H9 (cell line): ENCODE results near the gene BHLHE23. TPM values are rescaled to one million over a fixed set of nuclear protein-coding genes. Genes with fewer than 3 reads are reported as not detected.

Experiments
- DNase-seq: peaks from one replicate; pipeline ENCODE4 v3.0.0-alpha.2; 2017
- H2AFZ ChIP-seq: one replicate; pipeline ENCODE4 v1.6.1; 2013; ENCODE audit warnings: mild to moderate bottlenecking, low read length, control low read depth, moderate library complexity
- H2AK5ac ChIP-seq: 2 replicates; pipeline ENCODE4 v1.6.1; 2013; ENCODE audit warnings: low read length, control low read depth, mixed read lengths; ENCODE audit not compliant: insufficient read length
- H2BK120ac ChIP-seq: one replicate; pipeline ENCODE4 v1.6.1; 2013; ENCODE audit warnings: low read depth, mild to moderate bottlenecking, low read length, control low read depth, inconsistent platforms; ENCODE audit not compliant: poor library complexity, severe bottlenecking
- H2BK12ac ChIP-seq: 2 replicates; pipeline ENCODE4 v1.6.1; 2013; ENCODE audit warnings: low read length, control low read depth, mixed read lengths, low read depth; ENCODE audit not compliant: insufficient read length
- H2BK15ac ChIP-seq: 2 replicates; pipeline ENCODE4 v1.6.1; 2013; ENCODE audit warnings: low read depth, low read length, control low read depth
- H2BK20ac ChIP-seq: one replicate; pipeline ENCODE4 v1.6.1; 2013; ENCODE audit warnings: low read depth, mild to moderate bottlenecking, low read length, control low read depth, inconsistent platforms; ENCODE audit not compliant: poor library complexity, severe bottlenecking
- H2BK5ac ChIP-seq: 2 replicates; pipeline ENCODE4 v1.6.1; 2013; ENCODE audit warnings: low read length, control low read depth, mixed read lengths; ENCODE audit not compliant: insufficient read length
- H3K14ac ChIP-seq: 2 replicates; pipeline ENCODE4 v1.6.1; 2013; ENCODE audit warnings: low read length, control low read depth; ENCODE audit not compliant: insufficient read depth
- H3K18ac ChIP-seq: 2 replicates; pipeline ENCODE4 v1.6.1; 2013; ENCODE audit warnings: low read depth, mild to moderate bottlenecking, mixed read lengths, low read length, control low read depth; ENCODE audit not compliant: insufficient read length
- H3K23ac ChIP-seq: 2 replicates; pipeline ENCODE4 v1.6.1; 2013; ENCODE audit warnings: low read length, control low read depth, mixed read lengths, low read depth; ENCODE audit not compliant: insufficient read length
- H3K23me2 ChIP-seq: 2 replicates; pipeline ENCODE4 v1.6.1; 2013; ENCODE audit warnings: low read depth, mild to moderate bottlenecking, mixed read lengths, low read length, control low read depth; ENCODE audit not compliant: insufficient read length, poor library complexity, severe bottlenecking
- H3K27ac ChIP-seq: 2 replicates; pipeline ENCODE4 v1.5.1; 2013; ENCODE audit warnings: low read length, control low read depth, mixed read lengths, low read depth; ENCODE audit not compliant: insufficient read length
- H3K27me3 ChIP-seq: 2 replicates; pipeline ENCODE4 v1.6.1; 2013; ENCODE audit warnings: low read length, control low read depth, inconsistent platforms; ENCODE audit not compliant: insufficient read depth
- H3K4ac ChIP-seq: 2 replicates; pipeline ENCODE4 v1.6.1; 2013; ENCODE audit warnings: low read depth, mild to moderate bottlenecking, control low read depth, inconsistent platforms, low read length, moderate library complexity
- H3K4me1 ChIP-seq: 2 replicates; pipeline ENCODE4 v1.6.1; 2013; ENCODE audit warnings: low read length, control low read depth, inconsistent platforms; ENCODE audit not compliant: insufficient read depth
- H3K4me2 ChIP-seq: 2 replicates; pipeline ENCODE4 v1.6.1; 2013; ENCODE audit warnings: low read length, control low read depth, mixed read lengths; ENCODE audit not compliant: insufficient read length, insufficient read depth
- H3K56ac ChIP-seq: 2 replicates; pipeline ENCODE4 v1.6.1; 2013; ENCODE audit warnings: low read depth, mild to moderate bottlenecking, mixed read lengths, low read length, control low read depth; ENCODE audit not compliant: insufficient read length
- H3K79me1 ChIP-seq: 2 replicates; pipeline ENCODE4 v1.6.1; 2013; ENCODE audit warnings: low read depth, mild to moderate bottlenecking, moderate library complexity, low read length, control low read depth, inconsistent platforms; ENCODE audit not compliant: insufficient read depth, poor library complexity, severe bottlenecking
- H3K79me2 ChIP-seq: 2 replicates; pipeline ENCODE4 v1.6.1; 2013; ENCODE audit warnings: low read length, control low read depth, inconsistent platforms; ENCODE audit not compliant: insufficient read depth
- H3K9ac ChIP-seq: 2 replicates; pipeline ENCODE4 v1.6.1; 2013; ENCODE audit warnings: low read length, control low read depth, mixed read lengths; ENCODE audit not compliant: insufficient read length; ENCODE audit errors: extremely low read depth
- H3K9me3 ChIP-seq: one replicate; pipeline ENCODE4 v1.6.1; 2013; ENCODE audit warnings: low read depth, low read length, inconsistent platforms; ENCODE audit not compliant: control insufficient read depth
- H3T11ph ChIP-seq: one replicate; pipeline ENCODE4 v1.6.1; 2013; ENCODE audit warnings: mild to moderate bottlenecking, low read length, control low read depth, inconsistent platforms
- H4K20me1 ChIP-seq: one replicate; pipeline ENCODE4 v1.6.1; 2013; ENCODE audit not compliant: control insufficient read depth, insufficient read length, insufficient read depth
- H4K5ac ChIP-seq: 2 replicates; pipeline ENCODE4 v1.6.1; 2013; ENCODE audit warnings: low read depth, mild to moderate bottlenecking, mixed read lengths, low read length, control low read depth; ENCODE audit not compliant: insufficient read length
- H4K8ac ChIP-seq: replicated peaks from 2 replicates; pipeline ENCODE4 v1.6.1; 2013; ENCODE audit warnings: low read length, control low read depth, mixed read lengths, low read depth; ENCODE audit not compliant: insufficient read length
- H4K91ac ChIP-seq: 2 replicates; pipeline ENCODE4 v1.6.1; 2013; ENCODE audit warnings: low read depth, mild to moderate bottlenecking, moderate library complexity, mixed read lengths, low read length, control low read depth; ENCODE audit not compliant: insufficient read length
- H3K27ac Mint-ChIP-seq, 3 experiments: 2 replicates in 2 of 3; 3 replicates in 1 of 3; pipeline ENCODE4 v1.8.0; 2020 to 2021; ENCODE audit warnings: mixed read lengths in 3 of 3, mild to moderate bottlenecking in 1 of 3, moderate library complexity in 1 of 3
- H3K27me3 Mint-ChIP-seq: 2 replicates; pipeline ENCODE4 v1.8.0; 2021; ENCODE audit warnings: low read depth, mild to moderate bottlenecking, moderate library complexity, mixed read lengths
- H3K36me3 Mint-ChIP-seq, 3 experiments: 2 replicates in 2 of 3; 3 replicates in 1 of 3; pipeline ENCODE4 v1.8.0; 2020 to 2021; ENCODE audit warnings: low read depth in 3 of 3, mixed read lengths in 3 of 3; ENCODE audit not compliant: insufficient read depth in 1 of 3
- H3K4me1 Mint-ChIP-seq, 2 experiments: 2 replicates each; pipeline ENCODE4 v1.8.0; 2020; ENCODE audit warnings: mixed read lengths in 2 of 2
- H3K4me3 Mint-ChIP-seq, 2 experiments: 2 replicates in 1 of 2; 3 replicates in 1 of 2; pipeline ENCODE4 v1.8.0; 2020 to 2021; ENCODE audit warnings: mild to moderate bottlenecking in 2 of 2, mixed read lengths in 2 of 2, moderate library complexity in 1 of 2
- H3K9me3 Mint-ChIP-seq, 2 experiments: 2 replicates in 1 of 2; 3 replicates in 1 of 2; pipeline ENCODE4 v1.8.0; 2020; ENCODE audit warnings: mild to moderate bottlenecking in 2 of 2, mixed read lengths in 2 of 2, moderate library complexity in 1 of 2
- WGBS: extraction: QIAGEN DNeasy Blood & Tissue Kit; methylation state at CpG from one replicate; pipeline ENCODE4 v1.1.7; 2013; ENCODE audit warnings: missing lambda C conversion rate, low lambda C conversion rate, mixed read lengths; ENCODE audit not compliant: insufficient read length; ENCODE audit errors: extremely low coverage; 5-methylcytosine and 5-hydroxymethylcytosine counted together
- total RNA-seq: library from RNA; stranded (reverse); gene quantifications from 2 replicates; pipeline ENCODE4 v1.2.1, GENCODE V29; 2021
- TF ChIP-seq, protein P1 (sequence below): fragments of 200-600 bp; sonication (generic); conservative IDR thresholded peaks from 3 replicates; pipeline ENCODE4 v1.8.0; 2021; ENCODE audit warnings: antibody characterized with exemption, mild to moderate bottlenecking

BHLHE23 gene
- total RNA-seq, 1 experiment from 2014 or later: 0.35 TPM

- Histone ChIP-seq H3K4ac (no peak overlapping the region), H2AK5ac (no peak overlapping the region), H2AFZ (no peak overlapping the region), H3K23me2 (no peaks in the 10 kb centered on the region), H3K23ac (no peak overlapping the region), H4K91ac (no peak overlapping the region), H4K8ac (no peak overlapping the region), H3K18ac (no peak overlapping the region), H2BK12ac (no peak overlapping the region), H3K9me3 (peaks cover 8% of the 10 kb centered on the region), H3K79me1 (no peaks in the 10 kb centered on the region), H3K9ac (no peak overlapping the region), H2BK120ac (no peak overlapping the region), H2BK20ac (no peak overlapping the region), H3T11ph (no peak overlapping the region), H3K27ac (no peak overlapping the region), H2BK5ac (no peak overlapping the region), H4K20me1 (no peaks in the 10 kb centered on the region), H3K4me2 (no peak overlapping the region), H3K4me1 (no peaks in the 10 kb centered on the region), H2BK15ac (no peak overlapping the region), H3K79me2 (no peaks in the 10 kb centered on the region), H3K56ac (no peak overlapping the region), H3K27me3 (no peaks in the 10 kb centered on the region), H3K14ac (no peak overlapping the region), H4K5ac (no peak overlapping the region)
- no peak for DNase-seq
- Mint-ChIP-seq H3K4me1 (peaks cover 3 to 6% of the 10 kb centered on the region in 2 experiments; a peak in 2 of 4 replicates), H3K4me3 (no peak overlapping the region), H3K36me3 (peaks cover 0 to 7% (median 3%) of the 10 kb centered on the region in 3 experiments; a peak in 2 of 7 replicates), H3K27me3 (peaks cover 33% of the 10 kb centered on the region), H3K27ac (no peak overlapping the region), H3K9me3 (peaks cover 18 to 27% of the 10 kb centered on the region in 2 experiments)
- TF ChIP-seq, protein P1, sequence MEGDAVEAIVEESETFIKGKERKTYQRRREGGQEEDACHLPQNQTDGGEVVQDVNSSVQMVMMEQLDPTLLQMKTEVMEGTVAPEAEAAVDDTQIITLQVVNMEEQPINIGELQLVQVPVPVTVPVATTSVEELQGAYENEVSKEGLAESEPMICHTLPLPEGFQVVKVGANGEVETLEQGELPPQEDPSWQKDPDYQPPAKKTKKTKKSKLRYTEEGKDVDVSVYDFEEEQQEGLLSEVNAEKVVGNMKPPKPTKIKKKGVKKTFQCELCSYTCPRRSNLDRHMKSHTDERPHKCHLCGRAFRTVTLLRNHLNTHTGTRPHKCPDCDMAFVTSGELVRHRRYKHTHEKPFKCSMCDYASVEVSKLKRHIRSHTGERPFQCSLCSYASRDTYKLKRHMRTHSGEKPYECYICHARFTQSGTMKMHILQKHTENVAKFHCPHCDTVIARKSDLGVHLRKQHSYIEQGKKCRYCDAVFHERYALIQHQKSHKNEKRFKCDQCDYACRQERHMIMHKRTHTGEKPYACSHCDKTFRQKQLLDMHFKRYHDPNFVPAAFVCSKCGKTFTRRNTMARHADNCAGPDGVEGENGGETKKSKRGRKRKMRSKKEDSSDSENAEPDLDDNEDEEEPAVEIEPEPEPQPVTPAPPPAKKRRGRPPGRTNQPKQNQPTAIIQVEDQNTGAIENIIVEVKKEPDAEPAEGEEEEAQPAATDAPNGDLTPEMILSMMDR: no peak
- no CpG with 5 or more reads among the region's 11 CpGs for WGBS
Measured at GRCh38 chr20:63051911-63052310, 45.1 kb upstream of the BHLHE23 start.
